HG03378 (cell line): ENCODE measurements around the gene L3MBTL4.

Source experiments
- ATAC-seq: cut with Tn5 transposase; IDR thresholded peaks from one replicate; pipeline ENCODE4 v1.9.1; 2021; ENCODE audit warnings: mild to moderate bottlenecking, moderate library complexity; ENCODE audit not compliant: unreplicated experiment

Gene L3MBTL4

GRCh38 chr18:6367208-6367607 lies 47.5 kb downstream of the L3MBTL4 start:
- no peak for ATAC-seq

GRCh38 chr18:6366776-6367175 lies 47.9 kb downstream of the L3MBTL4 start:
- ATAC-seq, result no peak

- no peak for ATAC-seq
These were observed 49.3 kb downstream of the L3MBTL4 start for GRCh38 chr18:6365385-6365784.

GRCh38 chr18:6363216-6363615 lies 51.5 kb downstream of the L3MBTL4 start:
- ATAC-seq, result peak; percentile 84

GRCh38 chr18:6362559-6363129 lies 52.1 kb downstream of the L3MBTL4 start:
- no peak for ATAC-seq

- ATAC-seq, result no peak
These were observed 57.0 kb downstream of the L3MBTL4 start for GRCh38 chr18:6357668-6358067.

- ATAC-seq, result peak; percentile 56
These were observed 58.7 kb downstream of the L3MBTL4 start for GRCh38 chr18:6355789-6356589.

- no peak for ATAC-seq
These were observed 62.4 kb downstream of the L3MBTL4 start for GRCh38 chr18:6352275-6352674.

GRCh38 chr18:6342990-6343389 lies 71.7 kb downstream of the L3MBTL4 start:
- no peak for ATAC-seq

- no peak for ATAC-seq
These were observed 73.0 kb downstream of the L3MBTL4 start for GRCh38 chr18:6341709-6342108.

GRCh38 chr18:6341303-6341702 lies 73.4 kb downstream of the L3MBTL4 start:
- ATAC-seq, result no peak

GRCh38 chr18:6340121-6340520 lies 74.6 kb downstream of the L3MBTL4 start:
- ATAC-seq, result no peak

GRCh38 chr18:6336239-6336638 lies 78.5 kb downstream of the L3MBTL4 start:
- ATAC-seq, result no peak

GRCh38 chr18:6333981-6334380 lies 80.7 kb downstream of the L3MBTL4 start:
- ATAC-seq, result no peak

- ATAC-seq, result no peak
These were observed 82.8 kb downstream of the L3MBTL4 start for GRCh38 chr18:6331872-6332271.

- no peak for ATAC-seq
These were observed 83.9 kb downstream of the L3MBTL4 start for GRCh38 chr18:6330786-6331185.

- no peak for ATAC-seq
These were observed 86.1 kb downstream of the L3MBTL4 start for GRCh38 chr18:6328621-6329010.

GRCh38 chr18:6327895-6328620 lies 86.7 kb downstream of the L3MBTL4 start:
- no peak for ATAC-seq

- no peak for ATAC-seq
These were observed 87.2 kb downstream of the L3MBTL4 start for GRCh38 chr18:6327485-6327884.

GRCh38 chr18:6326566-6326965 lies 88.1 kb downstream of the L3MBTL4 start:
- no peak for ATAC-seq

GRCh38 chr18:6323319-6323889 lies 91.3 kb downstream of the L3MBTL4 start:
- ATAC-seq, result no peak
